ENCODE data around the gene SEPTIN12. TPM values are rescaled to one million over a fixed set of nuclear protein-coding genes. Genes with fewer than 3 reads are reported as not detected.

SEPTIN12 gene
- total RNA-seq, 1 experiment from 2014 or later = not detected

DNA sequence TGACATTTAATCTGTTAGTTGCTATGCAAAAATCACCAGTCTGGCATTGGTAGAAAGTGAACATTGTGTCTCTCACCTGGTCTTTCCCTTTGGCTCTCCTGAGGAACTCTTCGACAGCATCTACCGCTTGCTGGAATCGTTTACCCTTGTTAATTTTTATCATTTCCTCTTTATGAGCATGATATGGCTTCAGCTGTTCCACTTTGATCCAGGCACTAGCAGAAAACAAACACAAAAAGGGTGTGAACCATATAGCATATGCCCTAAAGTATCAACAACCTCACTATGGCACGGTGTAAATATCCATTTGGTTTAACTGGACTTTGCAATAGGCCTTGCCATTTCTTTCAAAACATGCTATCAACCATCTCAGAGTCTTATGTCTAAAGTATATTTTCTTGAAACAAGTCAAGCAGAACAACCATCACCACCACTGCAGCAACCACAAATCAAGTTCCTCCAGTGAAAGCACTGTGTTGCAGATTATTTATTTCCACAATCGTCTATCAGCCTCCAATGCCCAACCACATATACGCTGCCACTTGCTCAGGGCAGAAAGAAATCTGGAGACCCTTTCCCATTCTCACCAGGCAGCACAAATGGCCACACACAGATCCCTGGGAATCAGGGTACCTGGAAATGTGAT lies 44.7 kb upstream of the SEPTIN12 start:
- no peak for DNase-seq (ENCODE audit: low spot score)
- Histone ChIP-seq H3K9me3 (ENCODE audit: low read depth, low read length, poor library complexity, severe bottlenecking) (no peaks in the 10 kb centered on the region), H3K36me3 (ENCODE audit: insufficient read depth, low read length, poor library complexity, severe bottlenecking) (peaks cover 68% of the 10 kb centered on the region), H3K27ac (ENCODE audit: low read depth, low read length, poor library complexity, severe bottlenecking) (no peak overlapping the region), H3K27me3 (replicated peaks; ENCODE audit: insufficient read depth, low read depth, low read length, poor library complexity) (no peaks in the 10 kb centered on the region), H3K4me1 (ENCODE audit: insufficient read depth, low read length, poor library complexity, severe bottlenecking) (no peaks in the 10 kb centered on the region), H3K4me3 (ENCODE audit: low read depth, low read length, poor library complexity, severe bottlenecking) (no peak overlapping the region)
- BruUV-seq (replicated peaks) = no TSS peak
- ChIA-PET CTCF (no interaction called here), POLR2A (ENCODE audit: low non-redundant PET) (no interaction called here)
- TF ChIP-seq, protein P1, sequence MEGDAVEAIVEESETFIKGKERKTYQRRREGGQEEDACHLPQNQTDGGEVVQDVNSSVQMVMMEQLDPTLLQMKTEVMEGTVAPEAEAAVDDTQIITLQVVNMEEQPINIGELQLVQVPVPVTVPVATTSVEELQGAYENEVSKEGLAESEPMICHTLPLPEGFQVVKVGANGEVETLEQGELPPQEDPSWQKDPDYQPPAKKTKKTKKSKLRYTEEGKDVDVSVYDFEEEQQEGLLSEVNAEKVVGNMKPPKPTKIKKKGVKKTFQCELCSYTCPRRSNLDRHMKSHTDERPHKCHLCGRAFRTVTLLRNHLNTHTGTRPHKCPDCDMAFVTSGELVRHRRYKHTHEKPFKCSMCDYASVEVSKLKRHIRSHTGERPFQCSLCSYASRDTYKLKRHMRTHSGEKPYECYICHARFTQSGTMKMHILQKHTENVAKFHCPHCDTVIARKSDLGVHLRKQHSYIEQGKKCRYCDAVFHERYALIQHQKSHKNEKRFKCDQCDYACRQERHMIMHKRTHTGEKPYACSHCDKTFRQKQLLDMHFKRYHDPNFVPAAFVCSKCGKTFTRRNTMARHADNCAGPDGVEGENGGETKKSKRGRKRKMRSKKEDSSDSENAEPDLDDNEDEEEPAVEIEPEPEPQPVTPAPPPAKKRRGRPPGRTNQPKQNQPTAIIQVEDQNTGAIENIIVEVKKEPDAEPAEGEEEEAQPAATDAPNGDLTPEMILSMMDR (conservative IDR thresholded peaks at IDR 0.05; ENCODE audit: low read depth, low read length) = no peak
- TF ChIP-seq EZH2 (IDR thresholded peaks at IDR 0.05; ENCODE audit: borderline replicate concordance, low read depth, low read length, poor library complexity, severe bottlenecking) = no peak
- intact Hi-C loops (cut with micrococcal nuclease; ENCODE audit: unreplicated experiment) = no loop called here

DNA sequence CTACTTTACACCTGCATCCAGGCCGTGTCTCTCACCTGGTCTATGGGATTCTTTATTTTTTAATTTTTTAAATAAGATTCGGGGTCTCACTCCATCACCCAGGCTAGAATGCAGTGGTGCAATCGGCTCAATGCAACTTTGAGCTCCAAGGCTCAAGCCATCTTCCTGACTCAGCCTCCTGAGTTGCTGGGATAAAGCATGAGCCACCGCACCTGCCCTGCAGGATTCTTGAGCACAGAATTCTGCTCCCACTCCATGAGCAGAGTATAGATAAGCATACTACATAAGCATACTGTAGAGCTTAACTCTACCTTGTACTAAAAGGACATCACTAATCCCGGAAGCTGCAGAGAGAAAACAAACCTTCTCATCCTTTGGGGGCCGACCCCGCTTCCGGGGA lies 43.5 kb upstream of the SEPTIN12 start:
- Histone ChIP-seq H3K36me3 (ENCODE audit: insufficient read depth, low read length, poor library complexity, severe bottlenecking) (peaks cover 69% of the 10 kb centered on the region), H3K9me3 (ENCODE audit: low read depth, low read length, poor library complexity, severe bottlenecking) (no peaks in the 10 kb centered on the region), H3K4me3 (ENCODE audit: low read depth, low read length, poor library complexity, severe bottlenecking) (no peak overlapping the region), H3K4me1 (ENCODE audit: insufficient read depth, low read length, poor library complexity, severe bottlenecking) (no peaks in the 10 kb centered on the region), H3K27me3 (replicated peaks; ENCODE audit: insufficient read depth, low read depth, low read length, poor library complexity) (no peaks in the 10 kb centered on the region), H3K27ac (ENCODE audit: low read depth, low read length, poor library complexity, severe bottlenecking) (no peak overlapping the region)
- POLR2A ChIA-PET (ENCODE audit: low non-redundant PET) = no interaction called here
- TF ChIP-seq EZH2 (IDR thresholded peaks at IDR 0.05; ENCODE audit: borderline replicate concordance, low read depth, low read length, poor library complexity, severe bottlenecking) = no peak
- TF ChIP-seq, protein P1 (conservative IDR thresholded peaks at IDR 0.05; ENCODE audit: low read depth, low read length) = no peak
- intact Hi-C loops (cut with micrococcal nuclease; ENCODE audit: unreplicated experiment) = no loop called here
- no peak for DNase-seq (ENCODE audit: low spot score)
- BruUV-seq (replicated peaks) = no TSS peak
- CTCF ChIA-PET = no interaction called here

DNA sequence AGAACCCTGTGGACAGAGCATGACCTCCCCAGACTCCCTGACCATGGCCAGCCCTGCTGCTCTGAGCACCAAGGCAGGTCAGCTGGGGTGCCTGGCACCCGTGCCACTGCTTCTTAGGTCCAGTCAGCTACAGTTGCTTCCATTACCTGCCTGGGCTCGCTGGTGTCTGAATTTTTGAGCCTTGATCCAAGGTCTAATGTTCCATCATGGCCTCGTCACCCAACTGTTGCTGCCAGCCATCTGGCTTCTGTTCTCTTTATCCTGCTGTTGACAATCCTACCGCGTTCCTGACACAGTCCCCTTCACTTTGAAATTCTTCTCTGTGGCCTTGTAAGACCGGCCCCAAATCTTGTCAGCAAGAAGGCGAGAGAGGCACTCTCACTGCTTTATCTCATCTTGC lies 42.3 kb upstream of the SEPTIN12 start:
- DNase-seq (ENCODE audit: low spot score) = no peak
- Histone ChIP-seq H3K27me3 (replicated peaks; ENCODE audit: insufficient read depth, low read depth, low read length, poor library complexity) (no peaks in the 10 kb centered on the region), H3K4me1 (ENCODE audit: insufficient read depth, low read length, poor library complexity, severe bottlenecking) (no peaks in the 10 kb centered on the region), H3K9me3 (ENCODE audit: low read depth, low read length, poor library complexity, severe bottlenecking) (no peaks in the 10 kb centered on the region), H3K27ac (ENCODE audit: low read depth, low read length, poor library complexity, severe bottlenecking) (no peak overlapping the region), H3K36me3 (ENCODE audit: insufficient read depth, low read length, poor library complexity, severe bottlenecking) (peaks cover 67% of the 10 kb centered on the region), H3K4me3 (ENCODE audit: low read depth, low read length, poor library complexity, severe bottlenecking) (no peak overlapping the region)
- CTCF ChIA-PET = no interaction called here
- TF ChIP-seq EZH2 (IDR thresholded peaks at IDR 0.05; ENCODE audit: borderline replicate concordance, low read depth, low read length, poor library complexity, severe bottlenecking) = no peak
- intact Hi-C loops (cut with micrococcal nuclease; ENCODE audit: unreplicated experiment) = no loop called here
- no TSS peak for BruUV-seq (replicated peaks)
- POLR2A ChIA-PET (ENCODE audit: low non-redundant PET) = no interaction called here

Measured in A673 (cell line).